Skin epidermis (tissue), 12 donors: ENCODE results near the gene SSTR5.
"Not testable (repeated sequence)": the region's sequence is repeated elsewhere in the genome, so short reads cannot be mapped to it uniquely, and the experiment has no call there.

Experiments
- H3K27ac ChIP-seq, 21 experiments: fragments of 200-600 bp; sonication (generic) in 11 of 21; one replicate each; pipeline ENCODE4 v1.5.0; 2020; ENCODE audit warnings: mild to moderate bottlenecking in 3 of 21, inconsistent platforms in 2 of 21, moderate library complexity in 2 of 21
- H3K4me3 ChIP-seq, 7 experiments: fragments of 200-600 bp; sonication (generic) in 2 of 7; one replicate each; pipeline ENCODE4 v1.5.0; 2020; ENCODE audit warnings: inconsistent platforms in 2 of 7, mild to moderate bottlenecking in 2 of 7, moderate library complexity in 1 of 7

The SSTR5 gene

DNA sequence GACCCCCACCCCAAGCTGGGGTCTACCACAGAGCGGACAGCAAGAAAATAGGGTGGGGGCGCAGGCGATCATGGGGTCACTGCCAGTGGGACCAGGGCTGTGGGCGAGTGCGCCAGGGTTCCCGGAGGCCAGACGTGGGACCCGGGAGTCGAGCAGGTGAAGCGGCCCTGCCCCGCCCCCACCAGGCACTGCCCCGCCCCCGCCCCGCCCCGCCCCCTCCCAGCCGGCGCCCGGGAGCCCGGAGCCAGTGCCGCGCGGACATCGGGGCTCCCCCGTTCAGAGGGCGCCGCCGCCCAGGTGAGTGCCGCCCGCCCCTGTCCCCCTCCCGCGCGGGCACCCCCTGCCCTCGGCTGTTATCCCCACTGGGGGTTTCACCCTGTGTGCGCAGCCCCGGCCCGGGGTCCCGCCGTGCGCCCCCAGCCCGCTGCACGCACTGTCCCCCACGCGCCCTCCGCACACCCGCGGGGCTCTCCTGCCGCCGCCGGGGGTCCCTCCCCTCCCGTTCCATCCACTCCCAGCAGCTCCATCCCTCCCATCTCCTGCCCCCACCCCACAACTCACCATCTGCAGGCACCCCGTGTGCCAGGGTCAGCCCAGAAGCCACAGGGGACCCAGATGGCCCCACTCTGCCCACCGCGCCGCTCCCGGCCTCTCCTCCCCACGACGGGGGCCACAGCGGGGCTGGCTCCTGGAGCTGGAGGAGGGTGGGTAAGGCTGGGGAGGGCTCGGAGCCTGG, at the start of gene SSTR5:
Gene SSTR5 (plus strand): TSS at position 222 of the 736 bp plus-strand sequence. CDS start 6,122 bp downstream, outside the sequence.
- no peak within 1 kb of the TSS for H3K27ac ChIP-seq
- H3K4me3 ChIP-seq, result no peak within 1 kb of the TSS

- H3K27ac ChIP-seq, result no peak overlapping the region
These were observed 48.4 kb upstream of the SSTR5 start for GRCh38 chr16:1024138-1024537.

DNA sequence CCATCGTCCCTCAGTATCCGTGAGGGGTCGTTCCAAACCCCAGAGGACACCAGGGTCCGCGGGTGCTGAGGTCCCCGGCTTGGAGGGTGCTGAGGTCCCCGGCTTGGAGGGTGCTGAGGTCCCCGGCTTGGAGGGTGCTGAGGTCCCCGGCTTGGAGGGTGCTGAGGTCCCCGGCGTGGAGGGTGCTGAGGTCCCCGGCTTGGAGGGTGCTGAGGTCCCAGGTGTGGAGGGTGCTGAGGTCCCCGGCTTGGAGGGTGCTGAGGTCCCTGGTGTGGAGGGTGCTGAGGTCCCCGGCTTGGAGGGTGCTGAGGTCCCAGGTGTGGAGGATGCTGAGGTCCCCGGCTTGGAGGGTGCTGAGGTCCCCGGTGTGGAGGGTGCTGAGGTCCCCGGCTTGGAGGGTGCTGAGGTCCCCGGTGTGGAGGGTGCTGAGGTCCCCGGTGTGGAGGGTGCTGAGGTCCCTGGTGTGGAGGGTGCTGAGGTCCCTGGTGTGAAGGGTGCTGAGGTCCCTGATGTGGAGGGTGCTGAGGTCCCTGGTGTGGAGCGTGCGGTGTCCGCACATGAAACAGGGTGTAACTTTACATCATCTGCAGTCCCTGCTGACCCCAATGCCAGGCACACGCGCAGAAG, 47.3 kb upstream of the SSTR5 start:
- H3K4me3 ChIP-seq, H3K27ac ChIP-seq: not testable (repeated sequence)

More at GRCh38 chr16:1024138-1024537, 48.4 kb upstream of the SSTR5 start:
- H3K4me3 ChIP-seq, result no peak overlapping the region

- Histone ChIP-seq H3K27ac (no peak overlapping the region), H3K4me3 (no peak overlapping the region)
These were observed 46.3 kb upstream of the SSTR5 start for GRCh38 chr16:1026057-1026783.

DNA sequence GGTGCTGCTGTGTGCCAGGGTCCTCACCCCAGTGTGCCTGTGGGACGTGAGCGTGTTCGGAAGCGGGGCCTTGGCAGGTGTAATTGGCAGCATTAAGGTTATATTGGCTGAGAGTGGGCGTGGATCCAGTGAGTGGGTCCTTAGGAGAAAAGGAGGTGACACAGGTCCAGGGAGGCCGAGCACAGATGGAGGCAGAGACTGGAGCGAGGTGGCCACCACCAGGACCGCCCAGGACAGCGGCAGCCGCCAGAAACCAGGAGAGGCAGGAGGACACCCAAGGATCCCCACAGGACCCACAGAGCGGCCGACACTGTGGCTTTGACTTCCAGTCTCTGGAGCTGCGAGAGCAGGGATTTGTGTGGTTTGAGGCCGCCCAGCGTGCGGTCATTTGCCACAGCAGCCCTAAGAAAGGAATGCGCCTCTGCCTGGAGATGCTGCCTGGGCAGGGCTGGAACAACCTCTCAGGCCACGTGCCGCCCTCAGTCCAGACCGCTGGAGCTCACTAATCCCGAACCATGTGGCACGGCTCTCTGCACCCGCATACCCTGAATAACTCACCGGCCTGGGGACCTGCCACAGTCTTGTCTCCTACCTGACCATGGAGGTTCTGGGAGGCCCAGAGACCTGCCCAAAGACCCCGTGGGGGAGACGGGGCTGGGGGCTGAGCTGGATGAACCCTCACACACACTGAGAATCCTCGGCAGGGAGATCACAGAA, 45.6 kb upstream of the SSTR5 start:
- Histone ChIP-seq H3K27ac (no peak overlapping the region), H3K4me3 (no peak overlapping the region)

GRCh38 chr16:1027501-1027815, 45.1 kb upstream of the SSTR5 start:
- H3K4me3 ChIP-seq, result no peak overlapping the region
- H3K27ac ChIP-seq, result no peak overlapping the region

DNA sequence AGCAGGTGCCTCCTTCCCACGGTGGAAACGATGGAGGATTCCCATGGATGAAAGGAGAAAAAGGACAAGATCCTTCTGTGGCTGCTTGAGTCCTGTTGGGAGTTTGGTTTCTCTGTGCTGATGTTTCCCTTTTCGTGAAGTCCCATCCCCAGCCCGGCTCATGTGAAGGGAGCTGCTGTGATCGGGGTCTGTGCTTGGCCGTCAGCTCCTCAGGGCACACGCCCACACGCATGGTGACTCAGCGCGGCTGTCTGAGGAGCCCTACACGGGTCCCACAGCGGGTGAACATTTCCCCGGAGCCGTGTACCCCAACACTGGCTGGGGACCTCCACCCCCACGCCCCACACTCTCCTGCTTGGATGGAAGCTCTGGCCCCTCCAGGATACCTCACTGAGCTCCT, 44.5 kb upstream of the SSTR5 start:
- Histone ChIP-seq H3K4me3 (no peak overlapping the region), H3K27ac (no peak overlapping the region)

DNA sequence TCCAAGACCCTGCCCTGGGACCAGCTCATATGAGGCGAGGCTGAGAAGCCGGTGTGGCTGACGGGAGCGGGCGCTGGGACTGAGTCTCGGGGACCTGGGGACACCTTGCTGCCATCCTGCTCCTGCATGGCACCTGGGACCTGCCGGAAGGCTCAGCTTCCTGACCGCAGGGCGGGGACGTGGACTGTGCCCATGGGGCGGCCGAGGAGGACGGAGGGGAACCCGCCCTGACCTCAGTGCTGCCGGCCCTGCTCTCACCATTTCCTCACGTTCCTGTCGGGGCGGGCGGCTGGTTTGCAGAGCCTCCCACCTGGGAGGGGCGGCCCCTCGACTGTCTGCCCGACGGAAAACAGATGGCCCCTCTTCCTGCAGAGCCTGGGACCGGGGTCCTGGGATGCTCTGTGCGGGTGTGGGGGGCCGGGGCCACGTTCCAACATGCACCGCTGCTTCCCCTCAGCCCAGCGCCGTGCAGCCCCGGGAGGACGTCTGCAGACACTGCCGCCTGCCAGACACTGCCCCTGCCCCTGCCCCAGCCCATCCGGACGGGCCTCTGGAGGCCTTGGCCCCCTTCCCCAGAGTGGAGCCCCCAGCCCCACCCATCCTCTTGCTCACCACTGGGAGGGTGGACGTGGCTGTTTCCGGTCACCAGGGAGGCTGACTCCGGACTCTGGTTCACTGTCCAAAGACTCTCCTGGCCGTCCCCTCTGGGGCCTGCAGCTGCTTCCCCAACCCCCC, 43.9 kb upstream of the SSTR5 start:
- no peak overlapping the region for H3K27ac ChIP-seq

DNA sequence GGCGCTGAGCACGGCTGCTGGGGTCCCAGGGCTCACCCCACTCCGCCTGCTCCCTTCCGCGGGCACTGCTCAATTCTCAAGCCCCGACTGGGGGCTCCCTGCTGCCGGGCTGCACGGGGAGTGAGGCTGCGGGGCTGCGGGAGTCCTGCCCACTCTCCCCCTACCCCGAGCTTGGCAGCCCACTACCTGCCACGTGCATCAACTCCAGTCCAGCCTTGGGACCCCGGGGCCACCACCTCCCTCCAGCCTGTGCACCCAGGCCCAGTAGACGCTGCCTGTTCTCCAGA, 43.3 kb upstream of the SSTR5 start:
- H3K4me3 ChIP-seq, result no peak overlapping the region

More for the DNA sequence above, 43.9 kb upstream of the SSTR5 start:
- no peak overlapping the region for H3K4me3 ChIP-seq

DNA sequence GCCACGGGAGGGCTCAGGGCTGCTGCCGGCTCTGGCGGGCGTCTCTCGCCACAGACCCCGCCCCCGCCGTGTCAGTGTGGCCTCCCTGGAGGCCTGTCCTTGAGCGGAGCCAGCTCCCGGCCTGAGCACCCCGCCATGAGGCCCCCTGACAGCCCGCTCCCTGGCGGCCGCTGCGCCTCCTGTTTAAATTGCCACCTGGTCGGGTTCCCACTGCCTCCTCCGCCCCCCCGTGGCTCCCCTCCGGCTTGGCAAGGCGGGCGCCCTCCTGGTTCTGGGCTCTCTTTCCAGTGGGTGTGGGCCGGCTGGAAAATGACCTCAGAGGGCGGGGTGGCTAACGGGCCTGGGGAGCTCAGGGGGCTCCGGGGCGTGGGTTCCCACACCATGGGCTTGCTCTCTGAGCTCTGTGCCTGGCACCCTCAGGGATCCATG, 42.1 kb upstream of the SSTR5 start:
- no peak overlapping the region for H3K27ac ChIP-seq
- H3K4me3 ChIP-seq, result no peak overlapping the region

More for the DNA sequence above, 43.3 kb upstream of the SSTR5 start:
- no peak overlapping the region for H3K27ac ChIP-seq

GRCh38 chr16:1031666-1032065, 40.9 kb upstream of the SSTR5 start:
- Histone ChIP-seq H3K27ac (no peak overlapping the region), H3K4me3 (no peak overlapping the region)

- H3K4me3 ChIP-seq, result no peak overlapping the region
- H3K27ac ChIP-seq, result no peak overlapping the region
These were observed 39.9 kb upstream of the SSTR5 start for GRCh38 chr16:1032607-1033006.

DNA sequence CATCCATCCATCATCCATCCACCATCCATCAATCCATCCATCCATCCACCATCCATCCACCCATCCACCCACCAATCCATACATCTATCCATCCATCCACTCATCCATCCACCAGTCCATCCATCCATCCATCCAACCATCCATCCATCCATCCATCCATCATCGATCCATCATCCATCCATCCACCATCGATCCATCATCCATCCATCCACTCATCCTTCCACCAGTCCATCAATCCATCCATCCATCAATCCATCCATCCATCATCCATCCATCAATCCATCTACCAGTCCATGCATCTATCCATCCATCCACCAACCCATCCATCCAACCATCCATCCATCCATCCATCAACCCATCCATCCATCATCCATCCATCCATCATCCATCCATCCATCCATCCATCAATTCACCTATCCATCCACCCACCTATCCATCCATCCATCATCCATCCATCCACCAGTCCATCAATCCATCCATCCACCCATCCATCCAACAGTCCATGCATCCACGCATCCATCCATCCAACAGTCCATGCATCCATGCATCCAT, 39.3 kb upstream of the SSTR5 start:
- Histone ChIP-seq H3K27ac (no peak overlapping the region), H3K4me3 (no peak overlapping the region)

- Histone ChIP-seq H3K27ac (no peak overlapping the region), H3K4me3 (no peak overlapping the region)
These were observed 38.1 kb upstream of the SSTR5 start for GRCh38 chr16:1034230-1035065.

DNA sequence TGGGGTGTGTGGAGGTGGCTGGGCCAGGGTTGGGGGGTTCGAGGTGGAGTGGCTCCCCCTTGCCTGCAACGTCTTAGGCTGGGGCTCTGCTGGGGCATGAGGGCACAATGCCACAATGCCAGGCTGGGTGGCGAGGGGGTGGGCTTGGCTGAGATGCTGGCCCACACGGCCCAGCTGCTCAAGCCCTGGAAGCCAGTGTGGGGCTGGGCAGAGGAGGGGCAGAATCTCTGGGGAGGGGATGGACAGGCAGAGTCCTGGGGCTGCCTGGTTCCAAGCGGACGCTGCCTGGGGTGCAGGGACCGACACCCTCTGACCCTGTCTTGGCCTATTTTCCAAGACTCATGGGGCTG, 37.5 kb upstream of the SSTR5 start:
- Histone ChIP-seq H3K27ac (no peak overlapping the region), H3K4me3 (no peak overlapping the region)

GRCh38 chr16:1036166-1036565, 36.4 kb upstream of the SSTR5 start:
- H3K4me3 ChIP-seq, result no peak overlapping the region
- H3K27ac ChIP-seq, result no peak overlapping the region

- Histone ChIP-seq H3K27ac (no peak overlapping the region), H3K4me3 (no peak overlapping the region)
These were observed 35.7 kb upstream of the SSTR5 start for GRCh38 chr16:1036726-1037393.
